Neuronal stem cell (in vitro differentiated cells): ENCODE results near the gene LYRM4.

Experiments used
- DNase-seq: peaks from one replicate; pipeline ENCODE4 v3.0.0-alpha.2; 2013; ENCODE audit warnings: low spot score
- H2AFZ ChIP-seq: one replicate; pipeline ENCODE4 v1.6.1; 2013; ENCODE audit warnings: mild to moderate bottlenecking, low read length, inconsistent platforms
- H2AK5ac ChIP-seq: 2 replicates; pipeline ENCODE4 v1.6.1; 2013; ENCODE audit warnings: low read depth, mild to moderate bottlenecking, inconsistent platforms, low read length, moderate library complexity, mixed read lengths
- H2BK120ac ChIP-seq: 2 replicates; pipeline ENCODE4 v1.6.1; 2013; ENCODE audit warnings: low read depth, mild to moderate bottlenecking, inconsistent platforms, low read length, moderate library complexity, mixed read lengths
- H2BK12ac ChIP-seq: one replicate; pipeline ENCODE4 v1.6.1; 2013; ENCODE audit warnings: low read length, inconsistent platforms
- H2BK15ac ChIP-seq: 2 replicates; pipeline ENCODE4 v1.6.1; 2013; ENCODE audit warnings: mild to moderate bottlenecking, low read length, inconsistent platforms, mixed read lengths
- H2BK5ac ChIP-seq: one replicate; pipeline ENCODE4 v1.6.1; 2013; ENCODE audit warnings: inconsistent platforms, mild to moderate bottlenecking, low read length, moderate library complexity
- H3K14ac ChIP-seq: one replicate; pipeline ENCODE4 v1.6.1; 2013; ENCODE audit warnings: low read length, inconsistent platforms
- H3K18ac ChIP-seq: 2 replicates; pipeline ENCODE4 v1.6.1; 2013; ENCODE audit warnings: low read length, inconsistent platforms
- H3K23ac ChIP-seq: 2 replicates; pipeline ENCODE4 v1.6.1; 2013; ENCODE audit warnings: low read depth, mild to moderate bottlenecking, mixed read lengths, low read length, inconsistent platforms; ENCODE audit not compliant: poor library complexity
- H3K27ac ChIP-seq: replicated peaks from 3 replicates; pipeline ENCODE4 v1.5.1; 2013; ENCODE audit warnings: low read length, inconsistent platforms
- H3K27me3 ChIP-seq, 3 experiments: 2 replicates each; pipeline ENCODE4 v1.6.1; 2013; ENCODE audit warnings: low read length in 3 of 3, mild to moderate bottlenecking in 2 of 3, inconsistent platforms in 1 of 3, low read depth in 1 of 3, mixed read lengths in 1 of 3, moderate library complexity in 1 of 3; ENCODE audit not compliant: control insufficient read depth in 3 of 3, insufficient read depth in 3 of 3
- H3K36me3 ChIP-seq, 2 donors: replicated peaks in 1 of 2; 2 replicates each; pipeline ENCODE4 v1.6.1; 2013; ENCODE audit warnings: low read length in 2 of 2; ENCODE audit not compliant: control insufficient read depth in 2 of 2, insufficient read depth in 2 of 2
- H3K4ac ChIP-seq: 2 replicates; pipeline ENCODE4 v1.6.1; 2013; ENCODE audit warnings: inconsistent platforms, mild to moderate bottlenecking, low read length, moderate library complexity
- H3K4me1 ChIP-seq, 2 donors: 1 replicate in 1 of 2; 2 replicates in 1 of 2; pipeline ENCODE4 v1.6.1; 2013; ENCODE audit warnings: low read length in 2 of 2, low read depth in 1 of 2; ENCODE audit not compliant: control insufficient read depth in 2 of 2, insufficient read depth in 1 of 2
- H3K4me2 ChIP-seq: one replicate; pipeline ENCODE4 v1.6.1; 2013; ENCODE audit warnings: mild to moderate bottlenecking, low read length, inconsistent platforms; ENCODE audit not compliant: insufficient read depth, poor library complexity, severe bottlenecking
- H3K4me3 ChIP-seq, 2 donors: 2 replicates each; pipeline ENCODE4 v1.5.1; 2013; ENCODE audit warnings: low read length in 2 of 2, mild to moderate bottlenecking in 2 of 2, inconsistent platforms in 1 of 2, moderate library complexity in 1 of 2
- H3K79me1 ChIP-seq: one replicate; pipeline ENCODE4 v1.6.1; 2013; ENCODE audit warnings: low read depth, mild to moderate bottlenecking, inconsistent platforms, low read length, moderate library complexity
- H3K9ac ChIP-seq: one replicate; pipeline ENCODE4 v1.6.1; 2013; ENCODE audit warnings: mild to moderate bottlenecking, low read depth, low read length, inconsistent platforms; ENCODE audit not compliant: poor library complexity
- H3K9me3 ChIP-seq, 2 donors: replicated peaks in 1 of 2; 2 replicates each; pipeline versions ENCODE3 to v1.6.1; 2013; ENCODE audit warnings: low read length in 2 of 2, mild to moderate bottlenecking in 2 of 2, inconsistent platforms in 1 of 2, low read depth in 1 of 2, mixed read lengths in 1 of 2, moderate library complexity in 1 of 2; ENCODE audit not compliant: control insufficient read depth in 2 of 2, insufficient read depth in 1 of 2
- H4K8ac ChIP-seq: one replicate; pipeline ENCODE4 v1.6.1; 2013; ENCODE audit warnings: low read depth, mild to moderate bottlenecking, inconsistent platforms, low read length, moderate library complexity
- H4K91ac ChIP-seq: one replicate; pipeline ENCODE4 v1.6.1; 2013; ENCODE audit warnings: low read length, low read depth, mild to moderate bottlenecking, inconsistent platforms; ENCODE audit not compliant: poor library complexity
- WGBS, 2 donors: extraction: QIAGEN DNeasy Blood & Tissue Kit; methylation state at CpG; one replicate each; pipeline ENCODE4 v1.1.7; 2013; ENCODE audit warnings: missing lambda C conversion rate in 2 of 2, mixed read lengths in 1 of 2; ENCODE audit not compliant: insufficient read length in 2 of 2, insufficient replicate concordance in 1 of 2; ENCODE audit errors: extremely low coverage in 2 of 2; 5-methylcytosine and 5-hydroxymethylcytosine counted together

LYRM4 gene

DNA sequence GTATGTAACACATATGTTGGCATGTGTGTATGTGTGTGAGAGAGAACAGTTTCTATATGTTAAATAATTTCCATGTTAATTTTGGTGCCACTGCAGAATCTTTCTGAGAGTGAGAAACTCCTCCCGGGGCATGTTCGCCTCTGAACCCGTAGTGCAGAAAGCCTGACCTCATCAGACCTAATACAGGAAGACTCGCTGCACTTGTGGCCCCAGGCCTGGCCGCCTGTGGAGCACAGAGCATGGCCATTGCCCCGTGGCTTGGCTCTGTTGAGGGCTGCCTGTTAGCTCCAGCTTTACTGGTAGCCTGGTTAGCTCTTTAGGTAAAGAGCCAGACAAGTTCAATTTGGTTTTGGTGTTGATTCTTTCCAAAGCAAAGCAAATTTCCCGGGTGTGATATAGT, 26.0 kb upstream of the LYRM4 start:
- Histone ChIP-seq H3K9me3 (no peaks in the 10 kb centered on the region), H3K4me1 (no peaks in the 10 kb centered on the region), H3K27ac (no peak overlapping the region), H2AFZ (no peak overlapping the region), H3K14ac (no peak overlapping the region), H3K4me3 (no peak overlapping the region), H2BK12ac (no peak overlapping the region), H3K18ac (no peak overlapping the region), H2BK15ac (no peak overlapping the region), H3K9ac (no peak overlapping the region), H2BK5ac (no peak overlapping the region), H3K27me3 (no peaks in the 10 kb centered on the region), H3K23ac (no peak overlapping the region), H4K91ac (no peak overlapping the region), H2BK120ac (no peak overlapping the region), H2AK5ac (no peak overlapping the region), H3K4ac (no peak overlapping the region), H4K8ac (no peak overlapping the region), H3K4me2 (no peak overlapping the region), H3K79me1 (no peaks in the 10 kb centered on the region), H3K36me3 (no peaks in the 10 kb centered on the region)
- no CpG with 5 or more reads among the region's 7 CpGs for WGBS, 2 donors
- DNase-seq, result no peak

DNA sequence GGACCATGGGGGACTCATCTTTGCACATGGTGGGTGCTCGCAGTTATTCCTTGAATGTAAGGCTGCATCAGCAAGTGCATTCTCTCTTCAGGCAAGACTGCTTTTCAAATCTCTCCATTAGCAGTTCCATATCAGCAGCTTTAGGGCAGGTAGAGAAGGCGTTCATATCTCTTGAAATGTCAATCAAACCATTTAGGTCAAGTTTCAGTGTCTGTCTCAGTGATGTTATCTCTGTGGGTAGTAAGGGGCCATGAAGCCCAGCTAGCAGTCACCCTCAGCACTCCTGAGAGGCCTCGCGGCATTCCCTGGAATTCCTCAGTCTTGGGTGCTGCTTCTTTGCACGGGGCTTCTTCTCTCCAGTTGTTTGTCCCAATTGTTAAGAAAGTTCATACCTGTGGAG, 24.8 kb upstream of the LYRM4 start:
- Histone ChIP-seq H3K4me3 (no peak overlapping the region), H4K8ac (no peak overlapping the region), H3K36me3 (no peaks in the 10 kb centered on the region), H3K4me2 (no peak overlapping the region), H2AFZ (no peak overlapping the region), H3K14ac (no peak overlapping the region), H2BK12ac (no peak overlapping the region), H3K4ac (no peak overlapping the region), H2BK15ac (no peak overlapping the region), H4K91ac (no peak overlapping the region), H3K79me1 (no peaks in the 10 kb centered on the region), H2BK120ac (no peak overlapping the region), H3K9me3 (no peaks in the 10 kb centered on the region), H2BK5ac (no peak overlapping the region), H3K4me1 (no peaks in the 10 kb centered on the region), H3K9ac (no peak overlapping the region), H3K27me3 (no peaks in the 10 kb centered on the region), H2AK5ac (no peak overlapping the region), H3K18ac (no peak overlapping the region), H3K27ac (no peak overlapping the region), H3K23ac (no peak overlapping the region)
- DNase-seq, result no peak
- WGBS, 2 donors, result no CpG with 5 or more reads among the region's 5 CpGs

DNA sequence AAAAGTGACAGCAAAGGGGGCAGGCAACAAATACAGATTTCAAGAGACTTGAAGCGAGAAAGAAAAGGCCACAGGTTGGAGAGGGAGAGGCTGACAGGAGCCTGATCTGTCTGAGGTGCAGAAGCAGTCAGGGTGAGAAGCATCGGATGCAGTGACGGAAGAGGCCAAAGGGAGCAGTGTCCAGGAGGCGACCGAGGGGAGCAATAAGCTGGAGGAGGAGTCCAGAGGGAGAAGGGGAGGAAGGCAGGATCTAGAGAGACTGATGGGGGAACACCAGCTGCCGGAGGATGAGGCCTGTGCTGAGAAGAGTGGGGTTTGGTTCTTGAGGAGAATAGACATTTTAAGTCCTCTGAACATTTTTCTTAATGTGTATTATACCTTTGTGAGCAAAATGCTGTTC, 24.3 kb upstream of the LYRM4 start:
- no peaks in the 10 kb centered on the region for H3K36me3 ChIP-seq
- no peak overlapping the region for H3K4ac ChIP-seq
- no peak overlapping the region for H2BK15ac ChIP-seq
- no CpG with 5 or more reads among the region's 6 CpGs for WGBS, 2 donors
- H3K27me3 ChIP-seq, result no peaks in the 10 kb centered on the region
- H2AK5ac ChIP-seq, result no peak overlapping the region
- H3K23ac ChIP-seq, result no peak overlapping the region
- no peak overlapping the region for H3K27ac ChIP-seq
- no peaks in the 10 kb centered on the region for H3K9me3 ChIP-seq
- H2BK120ac ChIP-seq, result no peak overlapping the region
- no peaks in the 10 kb centered on the region for H3K4me1 ChIP-seq
- no peak overlapping the region for H3K14ac ChIP-seq
- no peak overlapping the region for H3K4me2 ChIP-seq
- H3K9ac ChIP-seq, result no peak overlapping the region
- H3K4me3 ChIP-seq, result no peak overlapping the region
- no peaks in the 10 kb centered on the region for H3K79me1 ChIP-seq
- H2BK12ac ChIP-seq, result no peak overlapping the region
- H2BK5ac ChIP-seq, result no peak overlapping the region
- no peak overlapping the region for H4K8ac ChIP-seq
- H4K91ac ChIP-seq, result no peak overlapping the region
- no peak overlapping the region for H2AFZ ChIP-seq
- H3K18ac ChIP-seq, result no peak overlapping the region
- DNase-seq, result no peak

- Histone ChIP-seq H3K18ac (no peak overlapping the region), H2BK12ac (no peak overlapping the region), H4K8ac (no peak overlapping the region), H2AFZ (no peak overlapping the region), H2BK15ac (no peak overlapping the region), H3K9ac (no peak overlapping the region), H4K91ac (no peak overlapping the region), H3K4me3 (no peak overlapping the region), H2AK5ac (no peak overlapping the region), H3K4ac (no peak overlapping the region), H3K27me3 (no peaks in the 10 kb centered on the region), H3K23ac (no peak overlapping the region), H3K9me3 (no peaks in the 10 kb centered on the region), H2BK5ac (no peak overlapping the region), H2BK120ac (no peak overlapping the region), H3K14ac (no peak overlapping the region), H3K4me1 (peaks cover 0 to 9% of the 10 kb centered on the region in 2 donors), H3K79me1 (no peaks in the 10 kb centered on the region), H3K27ac (no peak overlapping the region), H3K36me3 (no peaks in the 10 kb centered on the region), H3K4me2 (no peak overlapping the region)
- no CpG with 5 or more reads among the region's 9 CpGs for WGBS, 2 donors
- no peak for DNase-seq
Observed at GRCh38 chr6:5282191-5282623, 21.5 kb upstream of the LYRM4 start.
